HFFc6 (cell line): ENCODE data around the gene SLFN11. TPM values are rescaled to one million over a fixed set of nuclear protein-coding genes. Genes with fewer than 3 reads are reported as not detected.
"Not testable (repeated sequence)": the region's sequence is repeated elsewhere in the genome, so short reads cannot be mapped to it uniquely, and the experiment has no call there.

Source experiments
- DNase-seq: peaks from one replicate; pipeline ENCODE4 v3.0.0-alpha.2; 2018
- H3K27ac Mint-ChIP-seq: 2 replicates; pipeline ENCODE4 v1.8.0; 2020; ENCODE audit warnings: mild to moderate bottlenecking, mixed read lengths
- H3K27me3 Mint-ChIP-seq: 2 replicates; pipeline ENCODE4 v1.8.0; 2021; ENCODE audit warnings: mild to moderate bottlenecking, moderate library complexity, mixed read lengths; ENCODE audit not compliant: insufficient read depth
- H3K36me3 Mint-ChIP-seq: 2 replicates; pipeline ENCODE4 v1.8.0; 2021; ENCODE audit warnings: low read depth, mixed read lengths
- H3K4me1 Mint-ChIP-seq: 2 replicates; pipeline ENCODE4 v1.8.0; 2020; ENCODE audit warnings: low read depth, mixed read lengths
- H3K4me3 Mint-ChIP-seq: 2 replicates; pipeline ENCODE4 v1.8.0; 2020; ENCODE audit warnings: mild to moderate bottlenecking, moderate library complexity, mixed read lengths
- H3K9me3 Mint-ChIP-seq: 2 replicates; pipeline ENCODE4 v1.8.0; 2020; ENCODE audit warnings: mild to moderate bottlenecking, mixed read lengths
- long read RNA-seq: library from polyadenylated mRNA; unstranded; transcript quantifications from one replicate; pipeline ENCODE4 v2.0.0, GENCODE V29; 2019
- total RNA-seq, 6 experiments: library from RNA; stranded (reverse); fragmentation: NEBNext Ultra II Directional; extraction: Animal tissue kit (Norgen Biotek cat#: 25700); gene quantifications; 2 replicates in 1 of 6; 3 replicates in 5 of 6; pipeline ENCODE4 v1.2.3, GENCODE V29; 2021
- TF ChIP-seq, protein P1 (sequence below): fragments of 200-600 bp; sonication (generic); IDR thresholded peaks from 2 replicates; pipeline ENCODE4 v1.5.0; 2021; ENCODE audit warnings: antibody characterized with exemption, mild to moderate bottlenecking

SLFN11 gene, protein sequence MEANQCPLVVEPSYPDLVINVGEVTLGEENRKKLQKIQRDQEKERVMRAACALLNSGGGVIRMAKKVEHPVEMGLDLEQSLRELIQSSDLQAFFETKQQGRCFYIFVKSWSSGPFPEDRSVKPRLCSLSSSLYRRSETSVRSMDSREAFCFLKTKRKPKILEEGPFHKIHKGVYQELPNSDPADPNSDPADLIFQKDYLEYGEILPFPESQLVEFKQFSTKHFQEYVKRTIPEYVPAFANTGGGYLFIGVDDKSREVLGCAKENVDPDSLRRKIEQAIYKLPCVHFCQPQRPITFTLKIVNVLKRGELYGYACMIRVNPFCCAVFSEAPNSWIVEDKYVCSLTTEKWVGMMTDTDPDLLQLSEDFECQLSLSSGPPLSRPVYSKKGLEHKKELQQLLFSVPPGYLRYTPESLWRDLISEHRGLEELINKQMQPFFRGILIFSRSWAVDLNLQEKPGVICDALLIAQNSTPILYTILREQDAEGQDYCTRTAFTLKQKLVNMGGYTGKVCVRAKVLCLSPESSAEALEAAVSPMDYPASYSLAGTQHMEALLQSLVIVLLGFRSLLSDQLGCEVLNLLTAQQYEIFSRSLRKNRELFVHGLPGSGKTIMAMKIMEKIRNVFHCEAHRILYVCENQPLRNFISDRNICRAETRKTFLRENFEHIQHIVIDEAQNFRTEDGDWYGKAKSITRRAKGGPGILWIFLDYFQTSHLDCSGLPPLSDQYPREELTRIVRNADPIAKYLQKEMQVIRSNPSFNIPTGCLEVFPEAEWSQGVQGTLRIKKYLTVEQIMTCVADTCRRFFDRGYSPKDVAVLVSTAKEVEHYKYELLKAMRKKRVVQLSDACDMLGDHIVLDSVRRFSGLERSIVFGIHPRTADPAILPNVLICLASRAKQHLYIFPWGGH
- 10 to 100 TPM; 24.2 to 44.3 (median 37.9) TPM for total RNA-seq
- long read RNA-seq, partial matches to known transcripts: 1 of 7 reads
- long read RNA-seq, other reads (novel, unspliced or antisense): 6 of 7 reads

DNA sequence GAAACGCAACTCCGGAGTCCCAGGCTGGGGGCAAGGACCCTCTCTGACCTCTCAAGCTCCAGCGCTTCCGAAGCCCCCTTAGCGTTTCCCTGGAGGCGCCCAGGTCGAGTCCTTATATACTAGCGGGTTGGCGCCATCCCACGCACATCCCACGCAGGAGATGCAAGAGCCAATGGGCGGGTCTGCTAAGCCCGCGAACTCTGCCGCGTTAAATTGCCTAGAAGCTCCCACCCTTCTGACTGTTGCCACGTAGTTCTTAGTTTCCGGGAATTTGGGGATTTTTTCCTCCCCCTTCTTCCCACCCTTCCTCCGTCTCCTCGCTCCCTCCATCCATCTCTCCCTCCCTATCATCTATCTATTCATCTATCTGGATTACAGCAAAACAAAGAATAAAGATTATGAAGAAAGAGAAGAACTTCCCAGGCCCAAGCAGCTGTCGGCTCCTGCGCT lies at the start of gene SLFN11:
Gene SLFN11 (minus strand): TSS at position 88 of the 450 bp plus-strand sequence. CDS start 9,814 bp downstream, outside the sequence.
- TF ChIP-seq, protein P1, sequence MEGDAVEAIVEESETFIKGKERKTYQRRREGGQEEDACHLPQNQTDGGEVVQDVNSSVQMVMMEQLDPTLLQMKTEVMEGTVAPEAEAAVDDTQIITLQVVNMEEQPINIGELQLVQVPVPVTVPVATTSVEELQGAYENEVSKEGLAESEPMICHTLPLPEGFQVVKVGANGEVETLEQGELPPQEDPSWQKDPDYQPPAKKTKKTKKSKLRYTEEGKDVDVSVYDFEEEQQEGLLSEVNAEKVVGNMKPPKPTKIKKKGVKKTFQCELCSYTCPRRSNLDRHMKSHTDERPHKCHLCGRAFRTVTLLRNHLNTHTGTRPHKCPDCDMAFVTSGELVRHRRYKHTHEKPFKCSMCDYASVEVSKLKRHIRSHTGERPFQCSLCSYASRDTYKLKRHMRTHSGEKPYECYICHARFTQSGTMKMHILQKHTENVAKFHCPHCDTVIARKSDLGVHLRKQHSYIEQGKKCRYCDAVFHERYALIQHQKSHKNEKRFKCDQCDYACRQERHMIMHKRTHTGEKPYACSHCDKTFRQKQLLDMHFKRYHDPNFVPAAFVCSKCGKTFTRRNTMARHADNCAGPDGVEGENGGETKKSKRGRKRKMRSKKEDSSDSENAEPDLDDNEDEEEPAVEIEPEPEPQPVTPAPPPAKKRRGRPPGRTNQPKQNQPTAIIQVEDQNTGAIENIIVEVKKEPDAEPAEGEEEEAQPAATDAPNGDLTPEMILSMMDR: no peak
- Mint-ChIP-seq H3K27ac (peak within 1 kb of the TSS; percentile 100), H3K4me1 (peaks cover 49% of the 10 kb centered on the region), H3K27me3 (peaks cover 6% of the 10 kb centered on the region), H3K4me3 (peak within 1 kb of the TSS; percentile 97), H3K9me3 (peaks cover 17% of the 10 kb centered on the region), H3K36me3 (peaks cover 30% of the 10 kb centered on the region)
- DNase-seq: peak; percentile 91

DNA sequence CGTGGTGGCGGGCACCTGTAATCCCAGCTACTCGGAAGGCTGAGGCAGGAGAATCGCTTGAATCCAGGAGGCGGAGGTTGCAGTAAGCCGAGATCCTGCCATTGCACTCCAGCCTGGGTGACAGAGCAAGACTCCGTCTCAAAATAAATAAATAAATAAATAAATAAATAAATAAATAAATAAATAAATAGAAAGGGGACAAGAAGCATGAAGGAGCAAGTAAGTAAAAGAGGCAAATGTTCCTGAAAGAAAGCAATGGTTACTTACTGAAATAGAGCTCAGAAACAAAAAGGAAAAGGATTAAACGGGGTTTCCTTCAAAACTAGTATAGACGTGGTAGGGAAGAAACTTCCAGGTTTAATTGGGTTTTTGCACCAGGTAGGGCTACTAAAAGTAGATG lies 47.6 kb upstream of the SLFN11 start:
- not testable (repeated sequence) for H3K9me3 Mint-ChIP-seq, H3K27ac Mint-ChIP-seq, H3K4me3 Mint-ChIP-seq, H3K27me3 Mint-ChIP-seq, DNase-seq
- Mint-ChIP-seq H3K36me3 (peaks cover 62% of the 10 kb centered on the region), H3K4me1 (peaks cover 22% of the 10 kb centered on the region)

DNA sequence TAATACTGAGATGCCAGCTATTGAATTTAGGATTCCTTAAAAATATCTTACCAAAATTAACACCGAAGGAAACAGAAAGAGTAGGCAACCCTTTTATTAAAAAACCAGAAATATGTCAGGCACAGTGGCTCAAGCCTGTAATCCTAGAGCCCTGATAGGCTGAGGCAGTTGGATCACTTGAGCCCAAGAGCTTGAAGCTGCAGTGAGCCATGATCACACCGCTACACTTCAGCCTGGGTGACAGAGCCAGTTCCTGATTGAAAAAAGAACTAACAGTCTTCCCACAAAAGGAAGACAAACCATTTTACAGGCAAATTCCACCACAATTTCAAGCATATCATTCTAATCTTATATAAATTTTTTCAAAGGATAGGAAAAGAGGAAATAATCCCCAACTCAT lies 43.2 kb upstream of the SLFN11 start:
- DNase-seq: no peak
- Mint-ChIP-seq H3K27ac (no peak overlapping the region), H3K36me3 (peaks cover 72% of the 10 kb centered on the region), H3K27me3 (no peaks in the 10 kb centered on the region), H3K4me1 (peaks cover 7% of the 10 kb centered on the region; the same call in 1 of the 2 replicates), H3K9me3 (peaks cover 10% of the 10 kb centered on the region), H3K4me3 (no peak overlapping the region)
- TF ChIP-seq, protein P1: no peak

DNA sequence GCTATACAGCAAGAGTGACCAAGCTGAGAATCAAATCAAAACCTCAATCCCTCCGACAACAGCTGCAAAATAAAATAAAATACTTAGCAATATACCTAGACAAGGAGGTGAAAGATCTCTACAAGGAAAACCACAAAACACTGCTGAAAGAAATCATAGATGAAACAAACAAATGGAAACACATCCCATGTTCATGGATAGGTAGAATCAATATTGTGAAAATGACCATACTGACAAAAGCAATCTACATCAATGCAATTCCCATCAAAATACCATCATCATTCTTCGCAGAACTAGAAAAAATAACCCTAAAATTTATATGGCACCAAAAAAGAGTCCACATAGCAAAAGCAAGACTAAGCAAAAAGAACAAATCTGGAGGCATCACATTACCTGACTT lies 41.3 kb upstream of the SLFN11 start:
- not testable (repeated sequence) for H3K27ac Mint-ChIP-seq, H3K9me3 Mint-ChIP-seq, H3K4me1 Mint-ChIP-seq, DNase-seq, H3K4me3 Mint-ChIP-seq, H3K27me3 Mint-ChIP-seq
- peaks cover 76% of the 10 kb centered on the region for H3K36me3 Mint-ChIP-seq

DNA sequence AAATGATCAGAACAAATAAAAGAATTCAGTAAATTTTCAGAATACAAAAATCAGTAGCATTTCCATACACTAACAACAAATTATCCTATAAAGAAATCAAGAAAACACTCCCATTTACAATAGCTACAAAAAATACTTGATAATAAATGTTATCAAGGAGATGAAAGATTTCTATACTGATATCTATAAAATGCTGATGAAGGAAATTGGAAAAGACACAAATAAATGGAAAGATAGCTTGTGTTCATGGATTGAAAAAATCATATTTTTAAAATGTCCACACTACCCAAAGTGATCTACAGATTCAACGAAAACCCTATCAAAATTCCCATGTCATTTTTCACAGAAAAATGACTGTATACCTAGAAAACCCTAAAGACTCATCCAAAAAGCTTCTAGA lies 40.8 kb upstream of the SLFN11 start:
- Mint-ChIP-seq H3K27ac (no peak overlapping the region), H3K27me3 (peaks cover under 1% of the 10 kb centered on the region; the same call in 1 of the 2 replicates), H3K4me1 (no peaks in the 10 kb centered on the region), H3K4me3 (no peak overlapping the region), H3K36me3 (peaks cover 76% of the 10 kb centered on the region), H3K9me3 (peaks cover 10% of the 10 kb centered on the region)
- TF ChIP-seq, protein P1: no peak
- DNase-seq: no peak

DNA sequence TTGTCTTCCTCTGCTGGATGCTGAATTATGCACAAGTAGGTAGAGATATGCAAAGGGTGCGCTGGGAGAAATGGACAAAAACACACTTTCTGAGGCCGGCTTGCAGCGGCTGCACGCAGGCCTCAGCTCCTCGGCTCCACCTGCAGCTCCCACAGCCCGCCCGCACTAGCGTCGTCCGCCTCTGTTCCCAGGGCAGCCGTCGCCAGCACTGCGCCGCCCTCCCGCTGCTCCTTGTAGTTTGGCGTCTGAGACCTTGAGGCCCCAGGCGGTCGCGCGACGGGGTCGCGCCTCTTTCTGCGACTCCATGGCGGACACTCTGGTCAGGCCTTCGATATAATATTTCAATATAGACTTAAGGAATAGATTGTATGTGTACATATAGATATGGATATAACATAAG lies 34.1 kb upstream of the SLFN11 start:
- Mint-ChIP-seq H3K27ac (no peak overlapping the region), H3K9me3 (no peaks in the 10 kb centered on the region), H3K27me3 (peaks cover 1% of the 10 kb centered on the region), H3K4me1 (no peaks in the 10 kb centered on the region), H3K4me3 (no peak overlapping the region), H3K36me3 (peaks cover 56% of the 10 kb centered on the region)
- TF ChIP-seq, protein P1: no peak
- DNase-seq: no peak
